ENCODE measurements around the gene PRPF6.

GRCh38 chr20:64040231-64041039 lies 59.5 kb downstream of the PRPF6 start:
- no peak for TF ChIP-seq CTCF (IDR thresholded peaks at IDR 0.05; ENCODE audit: insufficient read depth, low read depth, low read length)
- no peak for TF ChIP-seq EZH2 (IDR thresholded peaks at IDR 0.05; ENCODE audit: insufficient read depth, low read length)
